GM18909 (cell line): ENCODE results near the gene PHC2.

Source experiments
- ATAC-seq: cut with Tn5 transposase; IDR thresholded peaks from one replicate; pipeline ENCODE4 v1.9.1; 2021; ENCODE audit warnings: mild to moderate bottlenecking; ENCODE audit not compliant: unreplicated experiment, poor library complexity

PHC2 gene

GRCh38 chr1:33373606-33374005 lies 57.3 kb downstream of the PHC2 start:
- ATAC-seq, result no peak

GRCh38 chr1:33372677-33373076 lies 58.2 kb downstream of the PHC2 start:
- no peak for ATAC-seq

GRCh38 chr1:33372162-33372561 lies 58.7 kb downstream of the PHC2 start:
- no peak for ATAC-seq

GRCh38 chr1:33371334-33371733 lies 59.6 kb downstream of the PHC2 start:
- ATAC-seq, result no peak

- no peak for ATAC-seq
Observed at GRCh38 chr1:33370827-33371226, 60.1 kb downstream of the PHC2 start.

GRCh38 chr1:33370301-33370700 lies 60.6 kb downstream of the PHC2 start:
- ATAC-seq, result no peak

- ATAC-seq, result no peak
Observed at GRCh38 chr1:33369764-33370163, 61.1 kb downstream of the PHC2 start.

GRCh38 chr1:33369081-33369480 lies 61.8 kb downstream of the PHC2 start:
- no peak for ATAC-seq

GRCh38 chr1:33368431-33368830 lies 62.5 kb downstream of the PHC2 start:
- ATAC-seq, result no peak

- ATAC-seq, result no peak
Observed at GRCh38 chr1:33367485-33368405, 63.1 kb downstream of the PHC2 start.

- ATAC-seq, result no peak
Observed at GRCh38 chr1:33366762-33367484, 64.0 kb downstream of the PHC2 start.

- no peak for ATAC-seq
Observed at GRCh38 chr1:33365560-33365997, 65.3 kb downstream of the PHC2 start.

GRCh38 chr1:33364565-33364918 lies 66.4 kb downstream of the PHC2 start:
- no peak for ATAC-seq

- ATAC-seq, result no peak
Observed at GRCh38 chr1:33363470-33363861, 67.4 kb downstream of the PHC2 start.

GRCh38 chr1:33363021-33363420 lies 67.9 kb downstream of the PHC2 start:
- no peak for ATAC-seq

GRCh38 chr1:33361532-33362235 lies 69.2 kb downstream of the PHC2 start:
- ATAC-seq, result no peak

- ATAC-seq, result no peak
Observed at GRCh38 chr1:33360367-33360766, 70.5 kb downstream of the PHC2 start.

GRCh38 chr1:33359931-33360330 lies 71.0 kb downstream of the PHC2 start:
- no peak for ATAC-seq

GRCh38 chr1:33358795-33359503 lies 71.9 kb downstream of the PHC2 start:
- ATAC-seq, result no peak

GRCh38 chr1:33358114-33358794 lies 72.6 kb downstream of the PHC2 start:
- no peak for ATAC-seq
